Immature natural killer cell (primary cell): Measurements from ENCODE around the gene ZNF334. TPM values are rescaled to one million over a fixed set of nuclear protein-coding genes. Genes with fewer than 3 reads are reported as not detected.
A peak's percentile ranks its signal among the peaks of the same experiment; 100 is the strongest.

ENCODE experiments used
- DNase-seq, 3 donors: peaks; one replicate each; pipeline ENCODE4 v3.0.0; 2022; ENCODE audit warnings: mixed read lengths in 1 of 3
- H3K27ac Mint-ChIP-seq, 6 donors: one replicate each; pipeline ENCODE4 v1.8.0; 2020; ENCODE audit warnings: mixed read lengths in 6 of 6, mild to moderate bottlenecking in 5 of 6, inconsistent platforms in 4 of 6, moderate library complexity in 3 of 6
- H3K27me3 Mint-ChIP-seq, 3 donors: one replicate each; pipeline ENCODE4 v1.8.0; 2020 to 2021; ENCODE audit warnings: low read depth in 3 of 3, mild to moderate bottlenecking in 3 of 3, mixed read lengths in 3 of 3, moderate library complexity in 3 of 3, inconsistent platforms in 1 of 3
- H3K36me3 Mint-ChIP-seq, 3 donors: one replicate each; pipeline ENCODE4 v1.8.0; 2020; ENCODE audit warnings: mixed read lengths in 3 of 3, inconsistent platforms in 2 of 3, mild to moderate bottlenecking in 2 of 3
- H3K4me1 Mint-ChIP-seq, 2 donors: one replicate each; pipeline ENCODE4 v1.8.0; 2020; ENCODE audit warnings: inconsistent platforms in 2 of 2, mild to moderate bottlenecking in 2 of 2, mixed read lengths in 2 of 2, moderate library complexity in 1 of 2
- H3K4me3 Mint-ChIP-seq, 5 donors: one replicate each; pipeline ENCODE4 v1.8.0; 2020; ENCODE audit warnings: mild to moderate bottlenecking in 5 of 5, mixed read lengths in 5 of 5, inconsistent platforms in 3 of 5, moderate library complexity in 3 of 5
- H3K9me3 Mint-ChIP-seq, 6 donors: one replicate each; pipeline ENCODE4 v1.8.0; 2020; ENCODE audit warnings: mild to moderate bottlenecking in 6 of 6, mixed read lengths in 6 of 6, inconsistent platforms in 4 of 6, moderate library complexity in 3 of 6
- polyA plus RNA-seq, 3 donors: library from polyadenylated mRNA; unstranded; fragments of 300-500 nt; fragmentation: Illumina TruSeq; gene quantifications; one replicate each; pipeline ENCODE4 v1.2.3, GENCODE V29; 2021

Gene ZNF334
- polyA plus RNA-seq, 3 donors from 2014 or later = 0.18 TPM; not detected in 2

- Mint-ChIP-seq H3K9me3 (no peaks in the 10 kb centered on the region), H3K4me1 (no peaks in the 10 kb centered on the region), H3K27ac (no peak overlapping the region), H3K27me3 (peaks cover 0 to 6% (median 2%) of the 10 kb centered on the region in 3 donors), H3K36me3 (no peaks in the 10 kb centered on the region), H3K4me3 (no peak overlapping the region)
- no peak for DNase-seq
Observed at GRCh38 chr20:46539113-46539512, 25.8 kb upstream of the ZNF334 start.

DNA sequence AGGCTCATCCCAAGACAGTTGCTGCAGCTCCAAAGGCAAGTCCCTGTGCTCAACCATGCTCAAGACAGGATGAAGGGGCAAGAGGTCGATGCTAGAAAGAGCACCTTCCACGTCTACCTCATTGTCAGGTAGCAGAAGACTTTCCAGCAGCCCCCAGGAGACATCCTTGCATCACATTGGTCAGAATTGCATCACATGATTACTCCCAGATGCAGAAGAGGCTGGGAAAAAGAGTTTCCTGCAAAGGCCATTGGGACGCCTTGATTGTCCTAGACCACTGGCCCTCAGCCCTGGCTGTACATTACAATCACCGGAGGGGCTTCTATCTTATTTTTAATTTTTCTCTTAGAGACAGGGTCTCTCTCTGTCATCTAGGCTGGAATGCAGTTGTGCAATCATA, 17.3 kb upstream of the ZNF334 start:
- peaks cover 2 to 4% (median 2%) of the 10 kb centered on the region in 3 donors for H3K27me3 Mint-ChIP-seq
- no peak for DNase-seq
- H3K27ac Mint-ChIP-seq = no peak overlapping the region
- H3K4me1 Mint-ChIP-seq = no peaks in the 10 kb centered on the region
- H3K36me3 Mint-ChIP-seq = no peaks in the 10 kb centered on the region
- H3K4me3 Mint-ChIP-seq = no peak overlapping the region
- H3K9me3 Mint-ChIP-seq = no peaks in the 10 kb centered on the region

GRCh38 chr20:46523696-46524328, 10.5 kb upstream of the ZNF334 start:
- Mint-ChIP-seq H3K27ac (no peak overlapping the region), H3K4me3 (no peak overlapping the region), H3K4me1 (no peaks in the 10 kb centered on the region), H3K9me3 (no peaks in the 10 kb centered on the region), H3K36me3 (no peaks in the 10 kb centered on the region), H3K27me3 (peaks cover 2 to 4% (median 2%) of the 10 kb centered on the region in 3 donors)
- no peak for DNase-seq

GRCh38 chr20:46523108-46523507, 9.7 kb upstream of the ZNF334 start:
- Mint-ChIP-seq H3K4me3 (no peak overlapping the region), H3K27me3 (peaks cover 2 to 4% (median 2%) of the 10 kb centered on the region in 3 donors), H3K9me3 (no peaks in the 10 kb centered on the region), H3K4me1 (no peaks in the 10 kb centered on the region), H3K36me3 (no peaks in the 10 kb centered on the region), H3K27ac (no peak overlapping the region)
- DNase-seq = no peak

DNA sequence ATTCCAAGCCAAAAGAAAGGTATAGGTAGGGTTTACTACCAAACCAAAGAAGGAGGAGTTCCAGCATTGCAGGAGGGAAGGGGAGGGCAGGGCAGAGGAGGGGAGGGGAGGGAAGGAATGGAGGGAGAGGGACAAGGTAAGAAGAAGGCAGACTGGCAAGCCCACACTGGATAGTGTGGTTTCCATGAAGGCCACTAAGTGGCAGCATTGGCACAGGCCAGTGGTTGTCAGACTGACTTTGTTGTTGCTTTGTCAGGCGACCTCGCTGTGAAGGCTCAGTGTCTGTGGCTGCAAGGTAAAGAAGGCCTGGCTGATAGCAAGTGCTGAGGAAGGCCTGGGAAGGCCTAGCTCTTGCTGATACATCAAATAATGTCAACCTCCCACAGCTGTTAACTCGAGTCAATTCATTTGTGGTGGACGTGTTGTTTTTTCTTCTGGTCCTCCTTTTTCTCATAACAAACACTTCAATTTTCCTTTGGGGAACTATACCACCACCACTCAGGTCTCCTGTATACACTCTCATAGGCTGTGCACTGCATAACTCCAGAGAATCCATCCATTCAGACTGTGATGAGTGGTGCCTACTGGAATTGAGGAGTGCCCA, 7.7 kb upstream of the ZNF334 start:
- Mint-ChIP-seq H3K9me3 (no peaks in the 10 kb centered on the region), H3K4me3 (no peak overlapping the region), H3K27me3 (peaks cover 0 to 6% (median 2%) of the 10 kb centered on the region in 3 donors), H3K27ac (no peak overlapping the region), H3K36me3 (no peaks in the 10 kb centered on the region), H3K4me1 (no peaks in the 10 kb centered on the region)
- peak; percentile 26 to 47 (median 38) for DNase-seq

- H3K4me1 Mint-ChIP-seq = no peaks in the 10 kb centered on the region
- H3K36me3 Mint-ChIP-seq = no peaks in the 10 kb centered on the region
- no peaks in the 10 kb centered on the region for H3K9me3 Mint-ChIP-seq
- no peak overlapping the region for H3K27ac Mint-ChIP-seq
- DNase-seq = no peak
- H3K27me3 Mint-ChIP-seq = peaks cover 0 to 6% (median 2%) of the 10 kb centered on the region in 3 donors
- H3K4me3 Mint-ChIP-seq = no peak overlapping the region
Observed at GRCh38 chr20:46520540-46520939, 7.2 kb upstream of the ZNF334 start.

DNA sequence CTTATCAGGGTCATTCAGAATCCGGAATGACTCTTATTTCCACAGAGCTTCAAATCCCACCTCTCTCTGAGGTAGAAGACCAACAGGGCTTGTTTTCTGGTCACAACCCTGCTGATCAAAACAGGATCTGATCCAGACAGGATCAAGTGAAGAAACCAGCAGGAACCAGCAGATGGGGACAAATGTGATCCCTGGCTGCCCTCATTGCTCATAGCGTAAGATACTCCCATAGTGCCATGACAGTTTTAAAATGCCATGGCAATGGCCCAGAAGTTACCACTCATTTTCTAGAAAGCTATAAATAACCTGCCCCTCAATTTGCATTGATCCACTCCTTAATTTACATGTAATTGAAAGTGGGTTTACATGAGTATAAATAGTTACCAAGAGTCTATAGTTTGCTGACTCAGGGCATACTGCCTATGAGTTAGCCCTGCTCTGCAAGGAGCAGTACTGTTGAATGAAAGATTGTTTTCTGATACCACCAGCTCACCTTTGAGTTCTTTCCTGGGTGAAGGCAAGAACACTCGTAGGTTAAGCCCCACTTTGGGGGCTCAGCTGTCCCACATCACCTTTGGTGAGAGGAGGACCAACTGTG, 6.2 kb upstream of the ZNF334 start:
- DNase-seq = no peak
- H3K4me1 Mint-ChIP-seq = no peaks in the 10 kb centered on the region
- no peak overlapping the region for H3K27ac Mint-ChIP-seq
- H3K4me3 Mint-ChIP-seq = no peak overlapping the region
- H3K36me3 Mint-ChIP-seq = no peaks in the 10 kb centered on the region
- no peaks in the 10 kb centered on the region for H3K9me3 Mint-ChIP-seq
- peaks cover 0 to 8% (median 2%) of the 10 kb centered on the region in 3 donors for H3K27me3 Mint-ChIP-seq

- Mint-ChIP-seq H3K4me1 (peaks cover 2 to 13% of the 10 kb centered on the region in 2 donors), H3K4me3 (no peak overlapping the region), H3K27ac (no peak overlapping the region), H3K9me3 (peaks cover 0 to 4% (median 0%) of the 10 kb centered on the region in 6 donors), H3K36me3 (no peaks in the 10 kb centered on the region), H3K27me3 (peaks cover 0 to 12% (median 11%) of the 10 kb centered on the region in 3 donors)
- DNase-seq = no peak
Observed at GRCh38 chr20:46509523-46509922, 3.8 kb downstream of the ZNF334 start.

- Mint-ChIP-seq H3K27me3 (peaks cover 1 to 12% (median 8%) of the 10 kb centered on the region in 3 donors), H3K36me3 (peaks cover 0 to 8% (median 6%) of the 10 kb centered on the region in 3 donors), H3K4me1 (peaks cover 0 to 3% of the 10 kb centered on the region in 2 donors), H3K9me3 (peaks cover 3 to 12% (median 8%) of the 10 kb centered on the region in 6 donors), H3K27ac (no peak overlapping the region), H3K4me3 (no peak overlapping the region)
- no peak for DNase-seq
Observed at GRCh38 chr20:46507760-46508407, 5.5 kb downstream of the ZNF334 start.

GRCh38 chr20:46505506-46505905, 7.9 kb downstream of the ZNF334 start:
- Mint-ChIP-seq H3K27ac (no peak overlapping the region), H3K4me3 (no peak overlapping the region), H3K4me1 (no peaks in the 10 kb centered on the region), H3K27me3 (peaks cover 1 to 8% (median 8%) of the 10 kb centered on the region in 3 donors), H3K9me3 (peaks cover 17 to 36% (median 31%) of the 10 kb centered on the region in 6 donors), H3K36me3 (peaks cover 13 to 25% (median 15%) of the 10 kb centered on the region in 3 donors)
- no peak for DNase-seq

DNA sequence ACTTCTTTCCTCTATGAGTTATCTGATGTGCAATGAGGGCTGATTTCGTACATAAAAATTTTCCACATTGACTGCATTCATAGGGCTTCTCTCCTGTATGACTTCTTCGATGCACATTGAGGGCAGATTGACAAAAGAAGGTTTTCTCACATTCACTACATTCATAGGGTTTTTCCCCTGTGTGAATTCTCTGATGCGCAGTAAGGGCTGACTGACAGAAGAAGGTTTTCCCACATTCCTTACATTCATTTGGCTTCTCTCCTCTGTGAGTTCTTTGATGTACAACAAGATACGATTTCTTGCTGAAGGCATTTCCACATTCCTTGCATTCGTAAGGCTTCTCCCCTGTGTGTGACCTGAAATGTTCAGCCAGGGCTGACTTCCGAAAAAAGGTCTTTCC, 11.4 kb downstream of the ZNF334 start:
- no peak overlapping the region for H3K4me3 Mint-ChIP-seq
- no peak for DNase-seq
- H3K27ac Mint-ChIP-seq = no peak overlapping the region
- H3K9me3 Mint-ChIP-seq = peaks cover 27 to 45% (median 33%) of the 10 kb centered on the region in 6 donors
- no peaks in the 10 kb centered on the region for H3K4me1 Mint-ChIP-seq
- peaks cover 13 to 25% (median 15%) of the 10 kb centered on the region in 3 donors for H3K36me3 Mint-ChIP-seq
- peaks cover 1 to 15% (median 4%) of the 10 kb centered on the region in 3 donors for H3K27me3 Mint-ChIP-seq

DNA sequence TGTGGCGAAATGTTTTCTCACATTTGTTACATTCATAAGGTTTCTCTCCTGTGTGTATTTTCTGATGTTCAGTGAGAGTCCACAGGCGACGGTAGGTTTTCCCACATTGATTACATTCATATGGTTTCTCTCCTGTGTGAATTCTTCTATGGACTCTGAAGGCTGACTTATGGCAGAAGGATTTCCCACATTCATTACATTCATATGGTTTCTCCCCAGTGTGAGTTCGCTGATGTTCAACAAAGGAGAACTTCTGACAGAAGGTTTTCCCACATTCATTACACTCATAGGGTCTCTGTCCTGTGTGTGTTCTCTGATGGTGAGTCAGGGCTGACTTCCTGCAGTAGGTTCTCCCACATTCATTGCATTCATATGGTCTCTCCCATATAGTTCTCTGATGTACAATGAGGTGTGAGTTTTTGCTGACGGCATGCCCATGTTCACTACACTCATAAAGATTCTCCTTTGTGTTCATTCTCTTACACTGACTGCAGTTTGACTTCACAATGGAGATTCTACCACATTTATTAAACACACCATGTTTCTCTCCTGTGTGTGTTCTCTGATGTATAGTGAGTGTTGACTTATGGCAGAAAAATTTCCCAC, 11.9 kb downstream of the ZNF334 start:
- DNase-seq = no peak
- H3K4me3 Mint-ChIP-seq = no peak overlapping the region
- peaks cover 1 to 20% (median 4%) of the 10 kb centered on the region in 3 donors for H3K27me3 Mint-ChIP-seq
- H3K27ac Mint-ChIP-seq = no peak overlapping the region
- no peaks in the 10 kb centered on the region for H3K4me1 Mint-ChIP-seq
- H3K36me3 Mint-ChIP-seq = peaks cover 13 to 25% (median 15%) of the 10 kb centered on the region in 3 donors
- H3K9me3 Mint-ChIP-seq = peaks cover 27 to 45% (median 33%) of the 10 kb centered on the region in 6 donors

- H3K4me3 Mint-ChIP-seq = no peak overlapping the region
- no peak overlapping the region for H3K27ac Mint-ChIP-seq
- H3K36me3 Mint-ChIP-seq = no peaks in the 10 kb centered on the region
- DNase-seq = no peak
- peaks cover 0 to 5% (median 0%) of the 10 kb centered on the region in 6 donors for H3K9me3 Mint-ChIP-seq
- peaks cover 1 to 14% (median 4%) of the 10 kb centered on the region in 3 donors for H3K27me3 Mint-ChIP-seq
- no peaks in the 10 kb centered on the region for H3K4me1 Mint-ChIP-seq
Observed at GRCh38 chr20:46494077-46494476, 19.3 kb downstream of the ZNF334 start.
